Colonic mucosa (tissue), 4 donors: Measurements from ENCODE around the gene YY2. TPM values are rescaled to one million over a fixed set of nuclear protein-coding genes. Genes with fewer than 3 reads are reported as not detected.

Experiments used
- DNase-seq: peaks from one replicate; pipeline ENCODE4 v3.0.0-alpha.2; 2020
- H3K27ac ChIP-seq: fragments of 200-600 bp; one replicate; pipeline ENCODE4 v1.8.0; 2021
- H3K27me3 ChIP-seq: fragments of 200-600 bp; one replicate; pipeline ENCODE4 v1.8.0; 2021
- H3K36me3 ChIP-seq: fragments of 200-600 bp; one replicate; pipeline ENCODE4 v1.8.0; 2021
- H3K4me1 ChIP-seq: fragments of 200-600 bp; one replicate; pipeline ENCODE4 v1.8.0; 2021; ENCODE audit warnings: mild to moderate bottlenecking
- H3K4me3 ChIP-seq: fragments of 200-600 bp; one replicate; pipeline ENCODE4 v1.8.0; 2021
- H3K9ac ChIP-seq, 2 donors: one replicate each; pipeline ENCODE4 v1.7.0; 2013; ENCODE audit warnings: control low read depth in 2 of 2, low read depth in 2 of 2, low read length in 2 of 2
- H3K9me3 ChIP-seq: fragments of 200-600 bp; one replicate; pipeline ENCODE4 v1.8.0; 2021
- CTCF ChIP-seq: fragments of 200-600 bp; IDR thresholded peaks from one replicate; pipeline ENCODE4 v1.8.0; 2022; ENCODE audit warnings: antibody characterized with exemption, mild to moderate bottlenecking
- intact Hi-C: fragments of 100-400 bp; cut with DNase I; formaldehyde crosslinking; loops from one replicate; pipeline ENCODE4 v1.14.1; 2022
- total RNA-seq, 2 donors: library from RNA; stranded (reverse); fragmentation: NEBNext Ultra II Directional in 1 of 2; extraction: Animal tissue kit (Norgen Biotek cat#: 25700) in 1 of 2; gene quantifications; one replicate each; pipeline ENCODE4 v1.2.1, GENCODE V29; 2021
- donor health status: healthy.
- donor health status: DM: no; HTN: no; CAD: no.
- donor health status: DM: no; HTN: no; CAD: no.

Gene YY2
- total RNA-seq, 2 donors from 2014 or later, result 0.66 to 1.5 TPM

GRCh38 chrX:21839334-21840192 is 16.2 kb upstream of the YY2 start, which contains the start of gene MBTPS2:
MBTPS2 (plus strand) TSS chrX:21839617; CDS start chrX:21839735, 118 bp downstream.
- H3K4me1 ChIP-seq, result no peaks in the 10 kb centered on the region
- H3K27ac ChIP-seq, result peak within 1 kb of the TSS; percentile 47
- peak within 1 kb of the TSS; percentile 68 to 87 for H3K9ac ChIP-seq
- intact Hi-C loops, result no loop called here
- H3K36me3 ChIP-seq, result no peaks in the 10 kb centered on the region
- H3K27me3 ChIP-seq, result no peaks in the 10 kb centered on the region
- DNase-seq, result peak; percentile 81
- H3K4me3 ChIP-seq, result peak within 1 kb of the TSS; percentile 53
- H3K9me3 ChIP-seq, result no peaks in the 10 kb centered on the region
- no peak for TF ChIP-seq CTCF

- H3K27me3 ChIP-seq, result no peaks in the 10 kb centered on the region
- H3K4me3 ChIP-seq, result peak overlapping the region; percentile 53
- H3K9ac ChIP-seq, result peak overlapping the region; percentile 68 to 87
- DNase-seq, result no peak
- no peak for TF ChIP-seq CTCF
- H3K9me3 ChIP-seq, result no peaks in the 10 kb centered on the region
- H3K4me1 ChIP-seq, result no peaks in the 10 kb centered on the region
- H3K36me3 ChIP-seq, result no peaks in the 10 kb centered on the region
- intact Hi-C loops, result no loop called here
- peak overlapping the region; percentile 47 for H3K27ac ChIP-seq
These were observed 15.6 kb upstream of the YY2 start for GRCh38 chrX:21840193-21840545.

- intact Hi-C loops, result no loop called here
- TF ChIP-seq CTCF, result no peak
- no peaks in the 10 kb centered on the region for H3K9me3 ChIP-seq
- DNase-seq, result no peak
- no peaks in the 10 kb centered on the region for H3K4me1 ChIP-seq
- H3K27ac ChIP-seq, result no peak overlapping the region
- H3K9ac ChIP-seq, result no peak overlapping the region
- H3K4me3 ChIP-seq, result no peak overlapping the region
- H3K27me3 ChIP-seq, result no peaks in the 10 kb centered on the region
- H3K36me3 ChIP-seq, result no peaks in the 10 kb centered on the region
These were observed 12.6 kb upstream of the YY2 start for GRCh38 chrX:21843179-21843578.

- intact Hi-C loops, result no loop called here
- H3K27me3 ChIP-seq, result no peaks in the 10 kb centered on the region
- H3K4me1 ChIP-seq, result no peaks in the 10 kb centered on the region
- no peak for TF ChIP-seq CTCF
- H3K36me3 ChIP-seq, result no peaks in the 10 kb centered on the region
- H3K9me3 ChIP-seq, result no peaks in the 10 kb centered on the region
- H3K4me3 ChIP-seq, result no peak overlapping the region
- DNase-seq, result no peak
- H3K9ac ChIP-seq, result no peak overlapping the region
- no peak overlapping the region for H3K27ac ChIP-seq
These were observed 10.7 kb upstream of the YY2 start for GRCh38 chrX:21845096-21845495.

- no peaks in the 10 kb centered on the region for H3K9me3 ChIP-seq
- H3K27ac ChIP-seq, result no peak overlapping the region
- no peaks in the 10 kb centered on the region for H3K27me3 ChIP-seq
- intact Hi-C loops, result no loop called here
- H3K36me3 ChIP-seq, result no peaks in the 10 kb centered on the region
- no peak for DNase-seq
- TF ChIP-seq CTCF, result no peak
- no peaks in the 10 kb centered on the region for H3K4me1 ChIP-seq
- H3K9ac ChIP-seq, result no peak overlapping the region
- no peak overlapping the region for H3K4me3 ChIP-seq
These were observed 8.4 kb upstream of the YY2 start for GRCh38 chrX:21847342-21847741.
